GM18520 (cell line): ENCODE measurements around the gene ZNF532.

ENCODE experiments used
- ATAC-seq: cut with Tn5 transposase; IDR thresholded peaks from one replicate; pipeline ENCODE4 v1.9.1; 2021; ENCODE audit not compliant: unreplicated experiment

The ZNF532 gene

GRCh38 chr18:59029663-59030429, 165.2 kb downstream of the ZNF532 start:
- no peak for ATAC-seq

- ATAC-seq, result no peak
Observed at GRCh38 chr18:59032308-59032707, 167.6 kb downstream of the ZNF532 start.

GRCh38 chr18:59033359-59033758, 168.7 kb downstream of the ZNF532 start:
- no peak for ATAC-seq

- ATAC-seq, result no peak
Observed at GRCh38 chr18:59033974-59034373, 169.3 kb downstream of the ZNF532 start.

- no peak for ATAC-seq
Observed at GRCh38 chr18:59035591-59035990, 170.9 kb downstream of the ZNF532 start.
